ENCODE results near the gene SSBP3.
"Not testable (repeated sequence)": the region's sequence is repeated elsewhere in the genome, so short reads cannot be mapped to it uniquely, and the experiment has no call there.

Gene SSBP3

GRCh38 chr1:54347261-54347954, 58.8 kb downstream of the SSBP3 start:
- no peak overlapping the region for H3K4me3 ChIP-seq (ENCODE audit: low read depth, low read length)
- no peak for TF ChIP-seq CTCF (IDR thresholded peaks at IDR 0.05; ENCODE audit: insufficient read depth, low read depth, low read length, missing control alignments)
- no peak for DNase-seq (ENCODE audit: low read depth)

- DNase-seq (ENCODE audit: low read depth); H3K4me3 ChIP-seq (ENCODE audit: low read depth, low read length): not testable (repeated sequence)
Measured at GRCh38 chr1:54345548-54345947, 60.6 kb downstream of the SSBP3 start.

- no peak overlapping the region for H3K4me3 ChIP-seq (ENCODE audit: low read depth, low read length)
- no peak for TF ChIP-seq CTCF (IDR thresholded peaks at IDR 0.05; ENCODE audit: insufficient read depth, low read depth, low read length, missing control alignments)
- DNase-seq (ENCODE audit: low read depth) = no peak
Measured at GRCh38 chr1:54345116-54345515, 61.1 kb downstream of the SSBP3 start.

GRCh38 chr1:54342742-54343687, 63.2 kb downstream of the SSBP3 start:
- no peak for TF ChIP-seq CTCF (IDR thresholded peaks at IDR 0.05; ENCODE audit: insufficient read depth, low read depth, low read length, missing control alignments)
- DNase-seq (ENCODE audit: low read depth) = no peak

GRCh38 chr1:54342288-54342687, 63.9 kb downstream of the SSBP3 start:
- TF ChIP-seq CTCF (IDR thresholded peaks at IDR 0.05; ENCODE audit: insufficient read depth, low read depth, low read length, missing control alignments) = no peak
- H3K4me3 ChIP-seq (ENCODE audit: low read depth, low read length) = no peak overlapping the region
- no peak for DNase-seq (ENCODE audit: low read depth)

More at GRCh38 chr1:54342742-54343687, 63.2 kb downstream of the SSBP3 start:
- no peak overlapping the region for H3K4me3 ChIP-seq (ENCODE audit: low read depth, low read length)

- TF ChIP-seq CTCF (IDR thresholded peaks at IDR 0.05; ENCODE audit: insufficient read depth, low read depth, low read length, missing control alignments) = no peak
- no peak overlapping the region for H3K4me3 ChIP-seq (ENCODE audit: low read depth, low read length)
- DNase-seq (ENCODE audit: low read depth) = no peak
Measured at GRCh38 chr1:54341763-54342162, 64.4 kb downstream of the SSBP3 start.

- no peak for TF ChIP-seq CTCF (IDR thresholded peaks at IDR 0.05; ENCODE audit: insufficient read depth, low read depth, low read length, missing control alignments)
- no peak overlapping the region for H3K4me3 ChIP-seq (ENCODE audit: low read depth, low read length)
- DNase-seq (ENCODE audit: low read depth) = no peak
Measured at GRCh38 chr1:54340878-54341277, 65.3 kb downstream of the SSBP3 start.
